ENCODE data around the gene FOXK2.

Gene FOXK2

DNA sequence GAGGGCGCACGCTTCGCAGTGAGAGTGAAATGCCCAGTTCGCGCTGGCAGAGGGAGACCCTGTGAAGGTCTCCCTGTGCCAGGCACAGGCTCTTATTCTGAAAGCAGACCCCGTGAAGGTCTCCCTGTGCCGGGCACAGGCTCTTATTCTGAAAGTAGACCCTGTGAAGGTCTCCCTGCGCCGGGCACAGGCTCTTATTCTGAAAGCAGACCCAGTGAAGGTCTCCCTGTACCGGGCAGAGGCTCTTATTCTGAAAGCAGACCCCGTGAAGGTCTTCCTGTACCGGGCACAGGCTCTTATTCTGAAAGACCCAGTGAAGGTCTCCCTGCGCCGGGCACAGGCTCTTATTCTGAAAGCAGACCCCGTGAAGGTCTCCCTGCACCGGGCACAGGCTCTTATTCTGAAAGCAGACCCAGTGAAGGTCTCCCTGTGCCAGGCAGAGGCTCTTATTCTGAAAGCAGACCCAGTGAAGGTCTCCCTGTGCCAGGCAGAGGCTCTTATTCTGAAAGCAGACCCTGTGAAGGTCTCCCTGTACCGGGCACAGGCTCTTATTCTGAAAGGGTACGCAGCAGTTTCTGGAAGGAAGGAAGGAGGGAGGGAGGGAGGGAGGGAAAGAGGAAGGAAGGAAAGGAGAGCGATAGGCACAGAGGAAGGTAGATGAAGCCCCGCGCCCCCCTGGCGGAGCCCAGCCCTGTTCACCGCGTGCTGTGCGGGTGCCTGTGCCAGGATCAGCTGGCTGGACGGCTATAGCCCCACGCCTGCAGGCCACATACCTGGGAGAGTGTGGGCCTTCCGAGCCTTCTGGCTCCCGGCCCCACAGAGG, 73.4 kb downstream of the FOXK2 start:
- peak; percentile 68 for ATAC-seq
- TF ChIP-seq ZC3H10 (CRISPR knock-in tag; IDR thresholded peaks at IDR 0.05) (no peak), ESRRG (CRISPR knock-in tag; IDR thresholded peaks at IDR 0.05) (no peak), CSDC2 (CRISPR knock-in tag; IDR thresholded peaks at IDR 0.05) (no peak), TOX (CRISPR knock-in tag; IDR thresholded peaks at IDR 0.05; ENCODE audit: borderline replicate concordance) (no peak), SNAI2 (CRISPR knock-in tag; IDR thresholded peaks at IDR 0.05) (no peak)
- TF ChIP-seq, protein P1, sequence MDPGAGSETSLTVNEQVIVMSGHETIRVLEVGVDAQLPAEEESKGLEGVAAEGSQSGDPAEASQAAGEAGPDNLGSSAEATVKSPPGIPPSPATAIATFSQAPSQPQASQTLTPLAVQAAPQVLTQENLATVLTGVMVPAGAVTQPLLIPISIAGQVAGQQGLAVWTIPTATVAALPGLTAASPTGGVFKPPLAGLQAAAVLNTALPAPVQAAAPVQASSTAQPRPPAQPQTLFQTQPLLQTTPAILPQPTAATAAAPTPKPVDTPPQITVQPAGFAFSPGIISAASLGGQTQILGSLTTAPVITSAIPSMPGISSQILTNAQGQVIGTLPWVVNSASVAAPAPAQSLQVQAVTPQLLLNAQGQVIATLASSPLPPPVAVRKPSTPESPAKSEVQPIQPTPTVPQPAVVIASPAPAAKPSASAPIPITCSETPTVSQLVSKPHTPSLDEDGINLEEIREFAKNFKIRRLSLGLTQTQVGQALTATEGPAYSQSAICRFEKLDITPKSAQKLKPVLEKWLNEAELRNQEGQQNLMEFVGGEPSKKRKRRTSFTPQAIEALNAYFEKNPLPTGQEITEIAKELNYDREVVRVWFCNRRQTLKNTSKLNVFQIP (CRISPR knock-in tag; IDR thresholded peaks at IDR 0.05; ENCODE audit: borderline replicate concordance, low read depth), result no peak
- TF ChIP-seq, protein P2, sequence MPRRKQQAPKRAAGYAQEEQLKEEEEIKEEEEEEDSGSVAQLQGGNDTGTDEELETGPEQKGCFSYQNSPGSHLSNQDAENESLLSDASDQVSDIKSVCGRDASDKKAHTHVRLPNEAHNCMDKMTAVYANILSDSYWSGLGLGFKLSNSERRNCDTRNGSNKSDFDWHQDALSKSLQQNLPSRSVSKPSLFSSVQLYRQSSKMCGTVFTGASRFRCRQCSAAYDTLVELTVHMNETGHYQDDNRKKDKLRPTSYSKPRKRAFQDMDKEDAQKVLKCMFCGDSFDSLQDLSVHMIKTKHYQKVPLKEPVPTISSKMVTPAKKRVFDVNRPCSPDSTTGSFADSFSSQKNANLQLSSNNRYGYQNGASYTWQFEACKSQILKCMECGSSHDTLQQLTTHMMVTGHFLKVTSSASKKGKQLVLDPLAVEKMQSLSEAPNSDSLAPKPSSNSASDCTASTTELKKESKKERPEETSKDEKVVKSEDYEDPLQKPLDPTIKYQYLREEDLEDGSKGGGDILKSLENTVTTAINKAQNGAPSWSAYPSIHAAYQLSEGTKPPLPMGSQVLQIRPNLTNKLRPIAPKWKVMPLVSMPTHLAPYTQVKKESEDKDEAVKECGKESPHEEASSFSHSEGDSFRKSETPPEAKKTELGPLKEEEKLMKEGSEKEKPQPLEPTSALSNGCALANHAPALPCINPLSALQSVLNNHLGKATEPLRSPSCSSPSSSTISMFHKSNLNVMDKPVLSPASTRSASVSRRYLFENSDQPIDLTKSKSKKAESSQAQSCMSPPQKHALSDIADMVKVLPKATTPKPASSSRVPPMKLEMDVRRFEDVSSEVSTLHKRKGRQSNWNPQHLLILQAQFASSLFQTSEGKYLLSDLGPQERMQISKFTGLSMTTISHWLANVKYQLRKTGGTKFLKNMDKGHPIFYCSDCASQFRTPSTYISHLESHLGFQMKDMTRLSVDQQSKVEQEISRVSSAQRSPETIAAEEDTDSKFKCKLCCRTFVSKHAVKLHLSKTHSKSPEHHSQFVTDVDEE (CRISPR knock-in tag; IDR thresholded peaks at IDR 0.05), result no peak; the same call in 1 of the 2 replicates

DNA sequence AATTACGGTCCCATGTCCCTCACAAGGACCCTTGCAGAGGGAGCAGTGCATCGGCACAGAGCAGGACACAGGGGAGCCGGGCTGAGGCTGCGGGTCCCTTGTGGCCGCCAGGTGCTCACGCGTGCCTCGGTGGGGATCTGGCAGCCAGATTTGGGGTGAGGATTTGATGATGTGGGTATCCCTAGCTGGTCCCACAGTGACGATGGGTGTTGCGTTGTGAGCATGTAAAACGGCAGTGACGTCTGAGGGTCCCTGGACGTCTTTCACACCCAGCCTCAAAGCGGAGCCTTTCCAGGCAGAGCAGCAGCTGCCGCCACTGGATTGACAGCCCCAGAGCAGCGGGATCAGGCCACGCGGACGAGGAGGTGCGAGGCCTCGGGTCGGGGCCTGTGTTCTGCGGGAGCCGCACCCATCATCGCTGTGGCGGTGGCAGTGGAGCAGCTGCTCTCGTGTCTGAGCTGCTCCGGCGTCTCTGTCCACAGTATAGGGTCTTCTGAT, 74.1 kb downstream of the FOXK2 start:
- no peak for ATAC-seq
- TF ChIP-seq ZNF565 (CRISPR knock-in tag; conservative IDR thresholded peaks at IDR 0.05; ENCODE audit: low read depth) (no peak), ZFP3 (CRISPR knock-in tag; IDR thresholded peaks at IDR 0.05) (0 out of 2 replicates have a peak, but pooled peaks have one; percentile 13)

DNA sequence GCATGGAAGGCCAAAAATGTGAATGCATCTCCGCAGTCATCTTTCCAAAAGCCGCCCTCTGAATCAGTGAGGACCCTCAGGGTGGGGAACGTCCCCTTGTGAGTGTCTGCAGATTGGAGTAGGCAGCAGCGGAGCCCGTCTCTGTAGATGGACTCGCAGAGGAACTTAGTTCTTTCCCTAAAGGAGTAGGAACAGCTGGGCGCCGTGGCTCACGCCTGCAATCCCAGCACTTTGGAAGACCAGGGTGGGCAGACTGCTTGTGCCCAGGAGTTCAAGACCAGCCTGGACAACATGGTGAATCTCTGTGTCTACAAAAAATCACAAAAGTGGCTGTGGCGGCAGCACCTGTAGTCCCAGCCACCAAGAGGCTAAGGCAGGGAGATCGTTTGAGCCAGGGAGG, 75.0 kb downstream of the FOXK2 start:
- ATAC-seq, result no peak
- no peak for TF ChIP-seq GLIS3 (CRISPR knock-in tag; IDR thresholded peaks at IDR 0.05)
- no peak for TF ChIP-seq PPARA (CRISPR knock-in tag; IDR thresholded peaks at IDR 0.05; ENCODE audit: borderline replicate concordance)
- TF ChIP-seq, protein P1 (CRISPR knock-in tag; IDR thresholded peaks at IDR 0.05; ENCODE audit: borderline replicate concordance, low read depth), result no peak

DNA sequence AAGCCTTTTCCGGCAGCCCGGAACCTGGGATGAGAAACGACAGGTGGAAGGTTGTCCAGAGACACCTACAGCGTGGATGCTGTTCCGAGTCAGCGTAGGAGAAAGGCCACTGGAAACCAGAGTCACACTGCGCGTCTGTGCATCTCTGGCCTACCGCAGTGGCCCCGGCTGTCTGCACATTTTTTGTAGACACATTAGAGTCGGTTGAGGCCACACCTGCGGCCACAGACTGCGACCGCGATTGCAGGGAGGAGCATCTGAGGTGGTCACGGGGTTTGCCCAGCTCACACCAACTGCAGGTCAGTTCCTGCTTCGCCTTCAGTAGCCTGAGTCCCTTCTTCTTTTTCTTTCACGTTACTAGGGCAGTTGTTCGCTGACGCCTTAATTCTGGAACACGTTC, 76.4 kb downstream of the FOXK2 start:
- no peak for ATAC-seq
- TF ChIP-seq ZC3H10 (CRISPR knock-in tag; IDR thresholded peaks at IDR 0.05) (no peak), TOX (CRISPR knock-in tag; IDR thresholded peaks at IDR 0.05; ENCODE audit: borderline replicate concordance) (no peak), OSR1 (CRISPR knock-in tag; IDR thresholded peaks at IDR 0.05) (no peak), ZNF70 (CRISPR knock-in tag; IDR thresholded peaks at IDR 0.05) (no peak), ZNF565 (CRISPR knock-in tag; conservative IDR thresholded peaks at IDR 0.05; ENCODE audit: low read depth) (no peak), ARNTL (CRISPR knock-in tag; IDR thresholded peaks at IDR 0.05; ENCODE audit: borderline replicate concordance, low read depth) (no peak), PPARA (CRISPR knock-in tag; IDR thresholded peaks at IDR 0.05; ENCODE audit: borderline replicate concordance) (no peak), CSDC2 (CRISPR knock-in tag; IDR thresholded peaks at IDR 0.05) (no peak), ZNF8 (CRISPR knock-in tag; IDR thresholded peaks at IDR 0.05) (no peak), TCF4 (CRISPR knock-in tag; IDR thresholded peaks at IDR 0.05; ENCODE audit: borderline replicate concordance) (no peak)
- TF ChIP-seq, protein P3, sequence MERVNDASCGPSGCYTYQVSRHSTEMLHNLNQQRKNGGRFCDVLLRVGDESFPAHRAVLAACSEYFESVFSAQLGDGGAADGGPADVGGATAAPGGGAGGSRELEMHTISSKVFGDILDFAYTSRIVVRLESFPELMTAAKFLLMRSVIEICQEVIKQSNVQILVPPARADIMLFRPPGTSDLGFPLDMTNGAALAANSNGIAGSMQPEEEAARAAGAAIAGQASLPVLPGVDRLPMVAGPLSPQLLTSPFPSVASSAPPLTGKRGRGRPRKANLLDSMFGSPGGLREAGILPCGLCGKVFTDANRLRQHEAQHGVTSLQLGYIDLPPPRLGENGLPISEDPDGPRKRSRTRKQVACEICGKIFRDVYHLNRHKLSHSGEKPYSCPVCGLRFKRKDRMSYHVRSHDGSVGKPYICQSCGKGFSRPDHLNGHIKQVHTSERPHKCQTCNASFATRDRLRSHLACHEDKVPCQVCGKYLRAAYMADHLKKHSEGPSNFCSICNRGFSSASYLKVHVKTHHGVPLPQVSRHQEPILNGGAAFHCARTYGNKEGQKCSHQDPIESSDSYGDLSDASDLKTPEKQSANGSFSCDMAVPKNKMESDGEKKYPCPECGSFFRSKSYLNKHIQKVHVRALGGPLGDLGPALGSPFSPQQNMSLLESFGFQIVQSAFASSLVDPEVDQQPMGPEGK (CRISPR knock-in tag; IDR thresholded peaks at IDR 0.05; ENCODE audit: borderline replicate concordance), result no peak
- TF ChIP-seq, protein P1 (CRISPR knock-in tag; IDR thresholded peaks at IDR 0.05; ENCODE audit: borderline replicate concordance, low read depth), result no peak
- TF ChIP-seq, protein P2 (CRISPR knock-in tag; IDR thresholded peaks at IDR 0.05), result no peak
- TF ChIP-seq, protein P4, sequence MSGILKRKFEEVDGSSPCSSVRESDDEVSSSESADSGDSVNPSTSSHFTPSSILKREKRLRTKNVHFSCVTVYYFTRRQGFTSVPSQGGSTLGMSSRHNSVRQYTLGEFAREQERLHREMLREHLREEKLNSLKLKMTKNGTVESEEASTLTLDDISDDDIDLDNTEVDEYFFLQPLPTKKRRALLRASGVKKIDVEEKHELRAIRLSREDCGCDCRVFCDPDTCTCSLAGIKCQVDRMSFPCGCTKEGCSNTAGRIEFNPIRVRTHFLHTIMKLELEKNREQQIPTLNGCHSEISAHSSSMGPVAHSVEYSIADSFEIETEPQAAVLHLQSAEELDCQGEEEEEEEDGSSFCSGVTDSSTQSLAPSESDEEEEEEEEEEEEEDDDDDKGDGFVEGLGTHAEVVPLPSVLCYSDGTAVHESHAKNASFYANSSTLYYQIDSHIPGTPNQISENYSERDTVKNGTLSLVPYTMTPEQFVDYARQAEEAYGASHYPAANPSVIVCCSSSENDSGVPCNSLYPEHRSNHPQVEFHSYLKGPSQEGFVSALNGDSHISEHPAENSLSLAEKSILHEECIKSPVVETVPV (CRISPR knock-in tag; IDR thresholded peaks at IDR 0.05), result no peak

Data from SK-N-SH treated with all-trans-retinoic acid at 6 μM for 48 hours (cell line).